Mammary epithelial cell (primary cell): ENCODE measurements around the gene SAP30BP.

Experiments
- CTCF ChIP-seq, 2 donors: IDR thresholded peaks in 1 of 2; conservative IDR thresholded peaks in 1 of 2; 2 replicates each; pipeline ENCODE4 v1.5.1; 2011 to 2012; ENCODE audit warnings: inconsistent platforms in 2 of 2, low read length in 2 of 2, mild to moderate bottlenecking in 2 of 2, control low read depth in 1 of 2, low read depth in 1 of 2; ENCODE audit not compliant: insufficient read depth in 1 of 2; ENCODE audit errors: extremely low read depth in 1 of 2
- EZH2 ChIP-seq: IDR thresholded peaks from 2 replicates; pipeline ENCODE4 v1.6.1; 2012; ENCODE audit warnings: low read length, inconsistent platforms, borderline replicate concordance

GRCh38 chr17:75722542-75723095 is 55.5 kb downstream of the SAP30BP start:
- TF ChIP-seq CTCF (conservative IDR thresholded peaks at IDR 0.05 in 1 of 2, IDR thresholded peaks at IDR 0.05 in 1 of 2; ENCODE audit: extremely low read depth in 1 of 2, insufficient read depth in 1 of 2, low read depth in 1 of 2, low read length in 2 of 2) (no peak), EZH2 (no peak)
